Measurements from ENCODE around the gene KLHL29.

KLHL29 gene

GRCh38 chr2:23453432-23453831, 68.5 kb downstream of the KLHL29 start:
- no peak for FAIRE-seq

- FAIRE-seq: no peak
Measured at GRCh38 chr2:23453836-23454460, 69.0 kb downstream of the KLHL29 start.

GRCh38 chr2:23454501-23455120, 69.6 kb downstream of the KLHL29 start:
- FAIRE-seq: peak; percentile 3

DNA sequence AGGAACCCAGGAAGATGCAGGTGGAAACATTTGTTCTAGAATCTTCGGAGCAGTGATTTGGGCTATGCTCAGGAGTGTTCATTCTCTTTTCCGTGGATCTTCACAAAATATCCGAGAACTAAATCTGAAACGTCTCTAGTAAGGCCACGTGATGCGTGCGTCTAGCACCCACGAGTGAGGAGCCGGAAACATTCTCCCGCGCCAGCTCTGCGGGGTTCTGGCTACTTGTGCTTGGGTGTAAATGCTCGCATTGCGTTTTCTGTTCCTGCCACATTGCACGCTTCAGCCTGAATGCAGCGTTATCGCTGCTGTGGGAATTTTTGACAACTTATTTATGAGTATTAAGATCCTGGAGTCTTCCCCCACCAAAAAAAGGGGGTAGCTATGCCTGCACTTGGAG, 71.4 kb downstream of the KLHL29 start:
- FAIRE-seq: no peak

- no peak for FAIRE-seq
Measured at GRCh38 chr2:23456881-23457760, 72.1 kb downstream of the KLHL29 start.

GRCh38 chr2:23457990-23458682, 73.2 kb downstream of the KLHL29 start:
- FAIRE-seq: no peak

DNA sequence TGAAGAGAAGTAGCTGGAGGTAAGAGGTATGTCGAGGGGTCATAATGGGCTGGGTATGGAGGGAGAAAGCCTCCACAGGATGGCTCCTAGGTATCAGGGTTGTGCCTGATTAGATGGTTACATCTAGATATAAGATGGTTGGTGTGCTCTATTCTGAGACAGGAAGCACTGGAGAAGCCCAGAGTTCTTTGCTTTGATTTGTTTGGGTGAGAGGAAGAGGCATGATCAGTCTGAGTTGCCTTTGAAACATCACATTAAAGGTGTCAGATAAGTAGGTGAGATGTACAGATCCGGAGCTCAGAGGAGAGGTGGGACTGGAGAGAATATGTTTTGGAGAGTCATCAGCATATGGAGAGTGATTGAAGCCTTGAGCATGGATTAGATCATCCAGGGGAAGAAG, 74.1 kb downstream of the KLHL29 start:
- FAIRE-seq: no peak

- FAIRE-seq: no peak
Measured at GRCh38 chr2:23460228-23460627, 75.2 kb downstream of the KLHL29 start.

DNA sequence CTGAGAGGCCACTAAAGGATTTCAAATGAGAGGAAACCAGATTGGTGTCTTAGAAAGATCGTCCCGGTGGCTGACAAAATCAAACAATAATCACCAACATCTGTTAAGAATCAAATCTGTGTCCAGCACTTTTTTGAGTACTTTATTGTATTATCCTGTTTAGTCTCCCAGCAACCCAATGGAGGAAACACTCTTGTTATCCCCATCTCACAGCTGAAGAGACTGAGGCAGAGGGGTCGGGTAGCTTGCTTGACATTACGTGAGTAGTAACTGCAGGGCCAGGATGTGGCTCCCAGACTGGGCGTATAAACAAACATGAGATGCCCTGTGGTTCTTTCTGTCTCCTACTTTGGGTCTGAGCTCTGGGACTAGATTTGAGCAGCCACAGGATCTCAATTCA, 76.0 kb downstream of the KLHL29 start:
- no peak for FAIRE-seq

GRCh38 chr2:23464156-23464555, 79.2 kb downstream of the KLHL29 start:
- no peak for FAIRE-seq

DNA sequence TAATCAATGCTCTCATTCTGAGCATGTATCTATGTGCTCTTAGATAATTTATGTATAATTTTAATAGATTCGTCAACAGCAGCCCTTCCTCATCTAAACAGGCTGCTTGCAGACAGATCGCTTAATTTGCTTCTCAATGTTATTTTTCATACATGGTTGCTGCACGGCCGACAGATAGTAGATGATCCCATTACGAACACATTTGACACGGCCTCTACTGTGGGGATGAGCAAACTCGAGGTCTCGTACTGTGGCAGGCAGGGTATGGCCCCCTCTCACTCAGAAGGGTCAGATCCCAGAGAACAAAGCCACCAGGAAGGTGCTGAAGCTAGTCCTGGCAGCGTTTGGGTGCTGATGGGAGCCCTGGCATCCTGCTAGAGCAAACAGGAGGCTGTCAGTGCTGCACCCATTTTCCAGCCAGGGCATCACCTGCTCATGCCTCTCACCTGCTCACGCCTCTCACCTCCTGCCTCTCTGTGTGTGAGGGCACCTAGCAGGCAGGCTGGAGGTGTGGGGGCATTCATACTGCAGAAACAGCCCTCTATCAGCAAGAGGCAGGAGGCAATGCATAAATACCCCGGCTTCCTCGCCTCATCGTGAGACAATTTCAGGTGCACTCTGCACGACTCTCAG, 80.0 kb downstream of the KLHL29 start:
- no peak for FAIRE-seq

GRCh38 chr2:23465936-23466335, 81.0 kb downstream of the KLHL29 start:
- no peak for FAIRE-seq

DNA sequence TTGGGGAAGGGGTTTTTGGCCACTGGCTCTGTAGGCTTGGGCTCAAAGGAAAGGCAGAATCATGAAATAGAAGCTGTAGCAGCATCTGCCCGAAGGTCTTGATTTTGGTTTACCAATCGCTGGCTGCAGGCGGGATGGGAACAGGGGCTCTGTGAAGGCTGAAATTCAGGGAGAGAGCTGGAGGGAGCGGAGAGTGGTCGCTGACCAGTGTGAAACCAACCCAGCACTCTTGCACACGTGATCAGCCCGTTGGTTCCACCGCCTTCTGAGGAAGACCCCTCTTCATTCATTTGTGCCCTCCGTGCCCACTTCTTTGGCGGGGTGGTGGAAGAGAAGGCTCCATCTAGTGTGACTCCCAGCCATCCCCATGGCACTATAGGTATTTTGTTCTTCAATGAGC, 82.6 kb downstream of the KLHL29 start:
- FAIRE-seq: no peak

DNA sequence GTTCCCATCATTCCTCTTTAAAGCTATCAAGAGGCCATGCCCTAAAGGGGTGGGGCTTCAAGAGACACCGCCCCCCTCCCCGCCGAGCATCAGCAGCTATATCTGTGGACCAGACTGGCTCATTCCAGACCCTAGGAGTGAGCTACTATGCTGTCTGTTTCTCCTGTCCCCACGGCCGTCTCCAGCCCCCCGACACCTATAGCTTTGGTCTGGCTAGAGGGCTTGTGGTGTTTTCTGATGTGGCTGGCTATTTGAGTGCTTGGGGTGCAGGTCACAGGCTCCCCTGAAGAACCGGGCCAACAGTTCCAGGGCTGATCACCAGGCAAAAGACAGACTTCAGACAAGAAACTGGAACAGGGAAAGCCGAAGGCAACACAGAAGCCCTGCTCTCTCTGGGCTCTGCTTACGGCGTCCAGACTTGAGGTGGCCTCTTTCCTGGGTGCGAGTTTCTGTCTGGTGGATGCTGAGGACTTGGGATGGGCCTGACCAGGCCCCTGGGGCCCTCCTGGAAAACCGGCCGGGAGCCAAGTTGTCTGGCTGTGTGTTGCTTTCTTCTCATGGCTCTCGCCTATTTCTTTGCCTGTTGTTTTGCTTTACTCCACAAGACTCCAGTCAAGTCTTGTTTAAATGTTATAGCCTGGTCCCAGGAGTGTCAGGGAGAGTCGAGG, 83.6 kb downstream of the KLHL29 start:
- no peak for FAIRE-seq

DNA sequence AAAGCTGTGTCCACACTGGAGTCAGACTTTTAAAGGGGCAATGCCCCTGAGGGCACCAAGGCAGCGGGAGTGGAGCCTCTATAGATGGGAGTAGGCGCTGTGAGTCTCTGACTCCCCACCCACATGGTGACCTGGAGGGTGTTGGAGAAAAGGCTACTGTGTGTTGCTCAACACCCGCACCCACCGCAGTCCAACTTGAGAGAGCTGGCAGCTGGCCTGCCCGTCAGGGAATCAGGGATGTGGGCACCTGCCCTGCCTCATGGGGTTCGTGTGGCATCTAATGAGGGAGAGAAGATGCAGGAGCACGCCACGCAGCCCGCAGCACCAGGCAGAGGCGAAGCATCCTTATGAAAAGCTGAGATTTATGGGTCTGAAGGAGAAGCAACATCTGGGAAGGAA, 84.2 kb downstream of the KLHL29 start:
- no peak for FAIRE-seq

DNA sequence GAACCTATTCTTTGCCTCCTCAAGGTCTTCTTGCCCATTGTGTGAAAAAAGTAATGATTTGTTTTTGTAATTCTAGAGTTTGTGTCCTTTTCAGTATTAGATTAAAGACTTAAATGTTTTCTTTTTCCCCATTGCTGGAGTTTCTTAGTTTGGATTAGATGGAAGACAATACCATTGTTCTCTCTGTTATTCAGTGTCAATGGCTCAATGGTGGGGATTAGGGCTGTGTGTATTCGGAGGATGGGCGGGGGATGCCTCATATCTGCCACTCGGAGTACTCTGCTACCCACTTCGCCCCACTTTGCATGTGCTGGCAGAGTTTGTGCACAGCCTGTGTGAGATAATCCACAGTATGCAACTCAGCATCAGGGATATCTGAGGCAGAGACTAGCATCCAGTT, 90.1 kb downstream of the KLHL29 start:
- no peak for FAIRE-seq

DNA sequence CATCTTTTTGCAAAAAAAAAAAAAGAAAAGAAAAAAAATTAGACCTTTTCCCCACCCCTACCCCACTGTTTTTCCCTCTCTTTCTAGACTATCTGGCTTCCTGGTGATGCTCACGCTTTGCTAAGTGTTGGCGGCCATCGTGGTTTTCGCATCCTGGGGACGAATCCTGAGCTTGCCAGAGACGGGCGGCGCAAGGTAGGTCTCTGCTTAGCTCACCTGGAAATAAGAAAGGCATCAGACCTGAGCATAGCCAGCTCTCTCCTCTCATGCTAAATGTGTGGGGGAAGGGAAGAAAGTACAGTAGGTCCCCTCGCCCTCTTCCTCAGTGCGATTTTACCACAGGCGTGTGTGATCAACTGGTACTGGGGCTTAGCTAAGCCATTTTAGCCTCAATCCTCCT, 90.5 kb downstream of the KLHL29 start:
- FAIRE-seq: no peak

DNA sequence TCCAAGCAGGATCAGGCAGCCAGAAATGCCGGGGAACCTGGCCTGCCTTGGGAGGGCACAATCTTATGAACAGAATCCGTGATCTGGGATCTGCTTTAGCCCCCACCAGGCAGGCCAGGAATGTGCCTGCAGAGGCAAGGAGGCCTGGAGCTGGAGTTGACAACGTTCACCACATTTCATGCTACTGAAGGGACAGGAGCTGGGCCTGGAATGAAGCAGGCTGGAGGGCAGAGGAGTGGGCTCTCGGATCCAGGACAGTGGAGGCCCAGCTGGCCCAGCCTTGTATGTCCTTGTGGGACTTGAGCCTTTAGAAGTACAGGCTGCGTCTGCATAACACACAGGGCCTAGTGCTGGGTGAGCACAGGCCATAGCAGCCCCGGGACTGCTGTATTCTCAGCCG, 91.8 kb downstream of the KLHL29 start:
- no peak for FAIRE-seq

- FAIRE-seq: no peak
Measured at GRCh38 chr2:23477392-23477791, 92.4 kb downstream of the KLHL29 start.

GRCh38 chr2:23478087-23478932, 93.3 kb downstream of the KLHL29 start:
- FAIRE-seq: no peak

DNA sequence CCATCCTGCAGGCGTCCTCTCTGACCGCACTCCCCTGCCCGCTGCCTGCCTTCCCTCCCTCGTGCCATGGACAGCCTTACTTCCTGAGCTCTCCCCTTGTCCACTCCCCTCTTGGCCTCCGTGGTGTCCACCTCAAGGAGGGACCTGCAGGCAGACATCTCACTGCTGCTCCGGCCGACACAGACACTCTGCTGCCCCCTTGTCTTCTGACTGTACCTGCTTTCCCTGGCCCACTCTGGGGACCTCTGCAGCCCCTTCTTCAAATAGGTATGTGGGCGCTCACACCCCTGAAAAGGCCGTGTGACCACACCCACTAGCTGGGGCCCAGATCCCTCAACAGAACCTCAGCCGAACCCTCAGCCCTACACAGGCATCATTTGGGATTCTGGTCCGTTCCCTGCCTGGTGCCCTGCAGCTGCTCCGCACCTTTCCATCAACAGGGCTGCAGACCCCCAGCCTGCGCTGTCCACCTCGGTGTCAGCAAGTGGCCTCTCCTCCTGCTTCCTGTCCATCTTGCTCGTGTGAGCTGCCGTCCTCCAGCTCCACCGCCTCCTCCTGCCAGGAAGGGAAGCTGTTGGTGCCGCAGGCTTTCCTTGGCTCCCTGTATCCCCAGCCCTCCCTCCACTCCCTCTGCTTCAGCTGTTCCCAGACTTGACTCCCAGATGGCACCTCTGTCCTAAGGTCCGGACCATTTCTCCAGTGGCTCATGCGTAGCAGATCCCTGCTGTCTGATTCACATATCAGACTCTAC, 94.1 kb downstream of the KLHL29 start:
- FAIRE-seq: no peak

All from TTC549 (cell line).